GM21825 (cell line): Measurements from ENCODE around the gene NAA80.
"Not testable (repeated sequence)": the region's sequence is repeated elsewhere in the genome, so short reads cannot be mapped to it uniquely, and the experiment has no call there.

Source experiments
- ATAC-seq: cut with Tn5 transposase; IDR thresholded peaks from one replicate; pipeline ENCODE4 v1.9.1; 2021; ENCODE audit warnings: mild to moderate bottlenecking, moderate library complexity; ENCODE audit not compliant: unreplicated experiment

The NAA80 gene

GRCh38 chr3:50293079-50293801 lies 6.0 kb downstream of the NAA80 start:
- no peak for ATAC-seq

- ATAC-seq = peak; percentile 89
Observed at GRCh38 chr3:50292159-50293078, 6.8 kb downstream of the NAA80 start, which contains the start of gene IFRD2. IFRD2 (minus strand) TSS chr3:50292429; CDS start chr3:50292274, 155 bp downstream.

GRCh38 chr3:50290161-50290641 lies 9.0 kb downstream of the NAA80 start:
- ATAC-seq = no peak

- no peak for ATAC-seq
Observed at GRCh38 chr3:50289130-50289529, 10.1 kb downstream of the NAA80 start.

- no peak for ATAC-seq
Observed at GRCh38 chr3:50288387-50289007, 10.7 kb downstream of the NAA80 start.

- ATAC-seq = no peak
Observed at GRCh38 chr3:50287262-50287661, 11.9 kb downstream of the NAA80 start.

- no peak for ATAC-seq
Observed at GRCh38 chr3:50286322-50287227, 12.6 kb downstream of the NAA80 start.

GRCh38 chr3:50284121-50284520 lies 15.1 kb downstream of the NAA80 start:
- ATAC-seq = not testable (repeated sequence)

- ATAC-seq = no peak
Observed at GRCh38 chr3:50279255-50280016, 19.8 kb downstream of the NAA80 start.

GRCh38 chr3:50278880-50279224 lies 20.4 kb downstream of the NAA80 start, which contains the start of gene LSMEM2:
LSMEM2 (plus strand) TSS chr3:50279087; CDS start chr3:50279114, 27 bp downstream.
- ATAC-seq = no peak

- ATAC-seq = no peak
Observed at GRCh38 chr3:50278123-50278879, 20.9 kb downstream of the NAA80 start.

GRCh38 chr3:50276762-50277101 lies 22.5 kb downstream of the NAA80 start:
- no peak for ATAC-seq

- no peak for ATAC-seq
Observed at GRCh38 chr3:50275996-50276761, 23.0 kb downstream of the NAA80 start.

GRCh38 chr3:50275141-50275995 lies 23.8 kb downstream of the NAA80 start:
- no peak for ATAC-seq

- ATAC-seq = no peak
Observed at GRCh38 chr3:50274371-50275104, 24.7 kb downstream of the NAA80 start.

- ATAC-seq = no peak
Observed at GRCh38 chr3:50273689-50274065, 25.5 kb downstream of the NAA80 start.
